ENCODE data around the gene KDM4D.

DNA sequence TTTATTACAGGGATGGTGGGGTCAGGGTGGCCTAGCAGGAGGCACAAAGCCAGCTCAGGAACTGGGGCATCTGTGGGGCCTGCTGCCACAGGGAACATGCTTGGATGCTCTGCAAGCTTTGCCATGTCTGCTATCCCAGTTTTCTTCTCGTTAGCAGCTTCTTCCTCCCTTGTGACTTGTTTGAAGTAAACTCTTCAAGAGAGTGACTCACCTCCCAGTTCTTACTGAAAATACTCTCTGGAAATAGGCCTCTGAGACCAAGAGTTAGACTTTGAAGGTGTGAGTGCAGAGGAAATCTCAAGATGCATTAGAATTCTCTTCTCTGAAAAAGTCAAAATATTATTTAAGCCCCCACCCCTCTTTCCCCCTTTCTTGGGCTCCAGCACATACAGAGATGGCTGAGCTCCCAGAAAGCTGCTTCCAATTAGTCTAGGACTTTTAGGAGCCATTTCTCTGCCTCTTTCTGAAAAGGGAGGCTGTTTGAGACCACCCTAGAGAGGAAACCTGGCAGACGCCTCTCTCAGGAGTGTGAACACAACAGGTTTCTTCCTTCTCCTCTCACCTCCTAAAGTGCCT lies 15.3 kb upstream of the KDM4D start:
- TF ChIP-seq, protein P1, sequence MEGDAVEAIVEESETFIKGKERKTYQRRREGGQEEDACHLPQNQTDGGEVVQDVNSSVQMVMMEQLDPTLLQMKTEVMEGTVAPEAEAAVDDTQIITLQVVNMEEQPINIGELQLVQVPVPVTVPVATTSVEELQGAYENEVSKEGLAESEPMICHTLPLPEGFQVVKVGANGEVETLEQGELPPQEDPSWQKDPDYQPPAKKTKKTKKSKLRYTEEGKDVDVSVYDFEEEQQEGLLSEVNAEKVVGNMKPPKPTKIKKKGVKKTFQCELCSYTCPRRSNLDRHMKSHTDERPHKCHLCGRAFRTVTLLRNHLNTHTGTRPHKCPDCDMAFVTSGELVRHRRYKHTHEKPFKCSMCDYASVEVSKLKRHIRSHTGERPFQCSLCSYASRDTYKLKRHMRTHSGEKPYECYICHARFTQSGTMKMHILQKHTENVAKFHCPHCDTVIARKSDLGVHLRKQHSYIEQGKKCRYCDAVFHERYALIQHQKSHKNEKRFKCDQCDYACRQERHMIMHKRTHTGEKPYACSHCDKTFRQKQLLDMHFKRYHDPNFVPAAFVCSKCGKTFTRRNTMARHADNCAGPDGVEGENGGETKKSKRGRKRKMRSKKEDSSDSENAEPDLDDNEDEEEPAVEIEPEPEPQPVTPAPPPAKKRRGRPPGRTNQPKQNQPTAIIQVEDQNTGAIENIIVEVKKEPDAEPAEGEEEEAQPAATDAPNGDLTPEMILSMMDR (conservative IDR thresholded peaks at IDR 0.05 in 1 of 2, IDR thresholded peaks at IDR 0.05 in 1 of 2; ENCODE audit: extremely low read depth in 1 of 2, insufficient read depth in 1 of 2, low read depth in 1 of 2, low read length in 2 of 2), result no peak
- TF ChIP-seq EZH2 (IDR thresholded peaks at IDR 0.05; ENCODE audit: borderline replicate concordance, low read length), result no peak

Measured in mammary epithelial cell (primary cell).